B cell (primary cell): ENCODE results near the gene UBE2E3. TPM values are rescaled to one million over a fixed set of nuclear protein-coding genes. Genes with fewer than 3 reads are reported as not detected.

Experiments
- ATAC-seq: fragments of 200-7000 bp; cut with Tn5 transposase; one replicate; pipeline ENCODE4 v1.10.0; 2021; ENCODE audit warnings: low read depth, mild to moderate bottlenecking, moderate number of reproducible peaks, moderate library complexity
- CTCF ChIA-PET: fragments of 350-600 bp; sonication (Branson Sonifier 250); formaldehyde crosslinking; loops from one replicate; lab custom pipeline; 2021; ENCODE audit warnings: antibody characterized with exemption, inconsistent platforms; lab: Charles Lee
- POLR2A ChIA-PET: fragments of 350-600 bp; sonication (Branson Sonifier 250); formaldehyde crosslinking; loops from one replicate; lab custom pipeline; 2021; ENCODE audit warnings: antibody characterized with exemption; lab: Charles Lee
- DNase-seq: peaks from one replicate; pipeline ENCODE4 v3.0.0; 2013
- H2AFZ ChIP-seq: 2 replicates; pipeline ENCODE4 v1.6.1; 2012; ENCODE audit warnings: mild to moderate bottlenecking, low read depth, low read length; ENCODE audit not compliant: insufficient read depth, poor library complexity, severe bottlenecking
- H3K27ac ChIP-seq, 2 donors: 1 replicate in 1 of 2; 2 replicates in 1 of 2; pipeline ENCODE4 v1.5.1; 2012 to 2013; ENCODE audit warnings: low read length in 2 of 2, mild to moderate bottlenecking in 2 of 2, moderate library complexity in 1 of 2
- H3K27me3 ChIP-seq, 4 experiments: fragments of 200-600 bp in 1 of 4; sonication (generic) in 1 of 4; replicated peaks in 1 of 4; 1 replicate in 2 of 4; 2 replicates in 2 of 4; pipeline versions ENCODE4 v1.6.1 to v1.7.0; 2013 to 2016; ENCODE audit warnings: low read length in 3 of 4, mild to moderate bottlenecking in 2 of 4, mixed read lengths in 1 of 4, moderate library complexity in 1 of 4; ENCODE audit not compliant: insufficient read depth in 4 of 4, control insufficient read depth in 3 of 4; ENCODE audit errors: control extremely low read depth in 1 of 4
- H3K36me3 ChIP-seq, 2 experiments: replicated peaks in 1 of 2; 1 replicate in 1 of 2; 2 replicates in 1 of 2; pipeline versions ENCODE4 v1.6.1 to v1.7.1; 2013; ENCODE audit warnings: low read length in 1 of 2; ENCODE audit not compliant: insufficient read depth in 2 of 2, control insufficient read depth in 1 of 2; ENCODE audit errors: control extremely low read depth in 1 of 2, extremely low read depth in 1 of 2
- H3K4me1 ChIP-seq, 2 donors: fragments of 200-600 bp in 1 of 2; sonication (generic) in 1 of 2; 1 replicate in 1 of 2; 2 replicates in 1 of 2; pipeline versions ENCODE4 v1.5.1 to v1.6.1; 2013 to 2017; ENCODE audit warnings: low read length in 2 of 2; ENCODE audit not compliant: control insufficient read depth in 2 of 2, insufficient read depth in 2 of 2
- H3K4me2 ChIP-seq: replicated peaks from 2 replicates; pipeline ENCODE3; 2012; ENCODE audit warnings: mild to moderate bottlenecking, low read depth, low read length; ENCODE audit not compliant: poor library complexity, severe bottlenecking
- H3K4me3 ChIP-seq, 5 experiments: fragments of 200-600 bp in 1 of 5; sonication (generic) in 1 of 5; 1 replicate in 3 of 5; 2 replicates in 2 of 5; pipeline versions ENCODE4 v1.5.1 to v1.7.0; 2011 to 2016; ENCODE audit warnings: low read length in 4 of 5, mild to moderate bottlenecking in 4 of 5, low read depth in 2 of 5, control low read depth in 1 of 5, moderate library complexity in 1 of 5; ENCODE audit not compliant: insufficient read depth in 1 of 5; ENCODE audit errors: control extremely low read depth in 1 of 5, extremely low read depth in 1 of 5
- H3K79me2 ChIP-seq: fragments of 200-600 bp; sonication (generic); one replicate; pipeline ENCODE4 v1.6.0; 2016; ENCODE audit warnings: low read length; ENCODE audit not compliant: control insufficient read depth, insufficient read depth
- H3K9ac ChIP-seq: fragments of 200-600 bp; sonication (generic); 2 replicates; pipeline ENCODE4 v1.6.1; 2017; ENCODE audit warnings: mild to moderate bottlenecking, low read length, moderate library complexity
- H3K9me3 ChIP-seq, 3 donors: one replicate each; pipeline versions ENCODE4 v1.6.1 to v1.7.1; 2013; ENCODE audit warnings: low read length in 2 of 3; ENCODE audit not compliant: control insufficient read depth in 2 of 3, insufficient read depth in 1 of 3; ENCODE audit errors: control extremely low read depth in 1 of 3
- H4K20me1 ChIP-seq: 2 replicates; pipeline ENCODE4 v1.6.0; 2012; ENCODE audit warnings: mild to moderate bottlenecking, low read length; ENCODE audit not compliant: insufficient read depth, control insufficient read depth, poor library complexity, severe bottlenecking
- H3K27ac Mint-ChIP-seq: one replicate; pipeline ENCODE4 v1.8.0; 2021; ENCODE audit warnings: mixed read lengths
- H3K27me3 Mint-ChIP-seq: one replicate; pipeline ENCODE4 v1.8.0; 2021; ENCODE audit warnings: mixed read lengths
- H3K4me1 Mint-ChIP-seq: one replicate; pipeline ENCODE4 v1.8.0; 2021; ENCODE audit warnings: mixed read lengths
- H3K4me3 Mint-ChIP-seq: one replicate; pipeline ENCODE4 v1.8.0; 2021; ENCODE audit warnings: mixed read lengths
- H3K9me3 Mint-ChIP-seq: one replicate; pipeline ENCODE4 v1.8.0; 2022; ENCODE audit warnings: mixed read lengths; ENCODE audit not compliant: insufficient read depth
- EZH2 ChIP-seq: IDR thresholded peaks from 2 replicates; pipeline ENCODE4 v1.6.1; 2012; ENCODE audit warnings: borderline replicate concordance, low read depth, mild to moderate bottlenecking, moderate library complexity, low read length; ENCODE audit not compliant: insufficient read depth, poor library complexity, severe bottlenecking
- WGBS: methylation state at CpG from one replicate; pipeline ENCODE4 v1.1.5; 2013; ENCODE audit warnings: missing lambda C conversion rate; ENCODE audit not compliant: insufficient coverage; 5-methylcytosine and 5-hydroxymethylcytosine counted together
- intact Hi-C: fragments of 100-400 bp; cut with micrococcal nuclease; formaldehyde crosslinking; loops from one replicate; pipeline ENCODE4 v1.10.0; 2022
- polyA plus RNA-seq: library from polyadenylated mRNA; depleted of rRNA; stranded (reverse); fragments of >200 nt; gene quantifications from 2 replicates; pipeline ENCODE4 v1.2.3, GENCODE V29; 2012
- total RNA-seq, 2 donors: library from RNA; stranded (reverse); fragments of 120-200 nt in 1 of 2; gene quantifications; 1 replicate in 1 of 2; 2 replicates in 1 of 2; pipeline versions ENCODE4 v1.2.3 to v1.2.4, GENCODE V29; 2013 to 2022
- TF ChIP-seq, protein P1 (sequence below): fragments of 200-600 bp; IDR thresholded peaks from one replicate; pipeline ENCODE4 v1.8.0; 2022; ENCODE audit warnings: antibody characterized with exemption, mild to moderate bottlenecking

The UBE2E3 gene
- total and polyA plus RNA-seq, 2 donors (not counting 1 experiment from before 2014, with no cell fraction given): 26.7 to 31.6 TPM

DNA sequence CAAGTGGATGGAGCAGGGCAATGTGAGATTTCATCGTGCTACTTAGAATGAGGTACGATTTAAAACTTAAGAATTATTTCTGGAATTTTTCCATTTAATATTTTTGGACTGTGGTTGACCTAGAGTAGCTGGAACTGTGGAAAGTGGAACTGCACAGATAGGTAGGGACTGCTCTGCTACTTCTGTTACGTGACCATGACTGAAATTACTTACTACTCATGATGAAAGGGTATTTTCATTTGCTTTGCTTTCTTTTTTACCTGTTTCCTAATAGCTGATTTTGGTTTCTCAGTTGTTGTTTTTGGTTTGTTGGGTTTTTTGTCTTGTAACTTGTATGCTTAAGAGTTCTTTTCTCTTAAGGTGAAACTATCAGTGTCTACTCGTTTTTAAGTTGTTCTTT is 11.4 kb downstream of the UBE2E3 start:
- Histone ChIP-seq H3K4me2 (no peak overlapping the region), H3K4me1 (no peaks in the 10 kb centered on the region), H2AFZ (no peak overlapping the region), H3K27me3 (no peaks in the 10 kb centered on the region), H3K4me3 (no peak overlapping the region), H3K27ac (no peak overlapping the region), H3K79me2 (peaks cover 22% of the 10 kb centered on the region), H3K9ac (no peak overlapping the region), H4K20me1 (no peaks in the 10 kb centered on the region), H3K36me3 (peaks cover 2 to 4% of the 10 kb centered on the region in 2 experiments), H3K9me3 (no peaks in the 10 kb centered on the region)
- Mint-ChIP-seq H3K4me3 (no peak overlapping the region), H3K4me1 (peaks cover 2% of the 10 kb centered on the region), H3K9me3 (no peaks in the 10 kb centered on the region), H3K27ac (no peak overlapping the region), H3K27me3 (no peaks in the 10 kb centered on the region)
- CTCF ChIA-PET: no interaction called here
- no peak for DNase-seq
- POLR2A ChIA-PET: no interaction called here
- TF ChIP-seq, protein P1, sequence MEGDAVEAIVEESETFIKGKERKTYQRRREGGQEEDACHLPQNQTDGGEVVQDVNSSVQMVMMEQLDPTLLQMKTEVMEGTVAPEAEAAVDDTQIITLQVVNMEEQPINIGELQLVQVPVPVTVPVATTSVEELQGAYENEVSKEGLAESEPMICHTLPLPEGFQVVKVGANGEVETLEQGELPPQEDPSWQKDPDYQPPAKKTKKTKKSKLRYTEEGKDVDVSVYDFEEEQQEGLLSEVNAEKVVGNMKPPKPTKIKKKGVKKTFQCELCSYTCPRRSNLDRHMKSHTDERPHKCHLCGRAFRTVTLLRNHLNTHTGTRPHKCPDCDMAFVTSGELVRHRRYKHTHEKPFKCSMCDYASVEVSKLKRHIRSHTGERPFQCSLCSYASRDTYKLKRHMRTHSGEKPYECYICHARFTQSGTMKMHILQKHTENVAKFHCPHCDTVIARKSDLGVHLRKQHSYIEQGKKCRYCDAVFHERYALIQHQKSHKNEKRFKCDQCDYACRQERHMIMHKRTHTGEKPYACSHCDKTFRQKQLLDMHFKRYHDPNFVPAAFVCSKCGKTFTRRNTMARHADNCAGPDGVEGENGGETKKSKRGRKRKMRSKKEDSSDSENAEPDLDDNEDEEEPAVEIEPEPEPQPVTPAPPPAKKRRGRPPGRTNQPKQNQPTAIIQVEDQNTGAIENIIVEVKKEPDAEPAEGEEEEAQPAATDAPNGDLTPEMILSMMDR: no peak
- no peak for TF ChIP-seq EZH2
- no peak for ATAC-seq
- intact Hi-C loops: no loop called here
- WGBS: 100% methylated on average over 2 of the region's 4 CpGs

DNA sequence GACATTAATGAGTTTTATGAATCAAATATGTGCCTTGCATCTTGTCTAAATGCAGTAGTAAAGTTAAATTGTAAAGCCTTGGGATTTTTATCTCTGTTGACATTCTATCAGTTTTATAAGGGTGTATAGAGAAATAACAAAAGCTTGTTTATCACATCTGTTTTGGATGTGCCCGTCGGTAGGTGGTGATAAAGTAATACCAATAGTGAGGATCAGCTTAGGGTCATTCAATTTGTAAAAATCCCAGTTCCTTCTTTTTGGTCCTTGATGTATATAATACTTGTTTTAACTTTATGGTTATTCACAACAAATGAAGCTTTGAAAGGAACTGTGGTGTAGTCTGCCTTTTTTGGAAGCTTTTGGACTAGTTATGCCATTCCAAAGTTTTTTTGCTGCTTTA is 12.6 kb downstream of the UBE2E3 start:
- Mint-ChIP-seq H3K27me3 (no peaks in the 10 kb centered on the region), H3K4me3 (no peak overlapping the region), H3K4me1 (peaks cover 2% of the 10 kb centered on the region), H3K9me3 (no peaks in the 10 kb centered on the region), H3K27ac (no peak overlapping the region)
- CTCF ChIA-PET: interaction anchor here (0.8 kb wide), 1 partner anchor 9 kb away, joined by 3 read pairs; no protein-coding TSS in a partner anchor
- intact Hi-C loops: no loop called here
- H3K79me2 ChIP-seq: peaks cover 23% of the 10 kb centered on the region
- ATAC-seq (no peak), DNase-seq (no peak)
- whole genome bisulfite sequencing: no CpG with 5 or more reads among the region's 2 CpGs
- TF ChIP-seq, protein P1: no peak
- no peak for TF ChIP-seq EZH2
- no peak overlapping the region for H2AFZ ChIP-seq
- no peaks in the 10 kb centered on the region for H3K27me3 ChIP-seq
- H3K9ac ChIP-seq: no peak overlapping the region
- H3K27ac ChIP-seq: no peak overlapping the region
- H3K4me2 ChIP-seq: no peak overlapping the region
- H4K20me1 ChIP-seq: no peaks in the 10 kb centered on the region
- peaks cover 2 to 4% of the 10 kb centered on the region in 2 experiments for H3K36me3 ChIP-seq
- H3K9me3 ChIP-seq: no peaks in the 10 kb centered on the region
- no peak overlapping the region for H3K4me3 ChIP-seq
- POLR2A ChIA-PET: no interaction called here
- H3K4me1 ChIP-seq: no peaks in the 10 kb centered on the region
